NCI-H1436 (cell line): ENCODE measurements around the gene NCMAP.

Experiments
- DNase-seq: peaks from one replicate; lab custom pipeline; 2025; lab: John Stamatoyannopoulos, UW

NCMAP gene

DNA sequence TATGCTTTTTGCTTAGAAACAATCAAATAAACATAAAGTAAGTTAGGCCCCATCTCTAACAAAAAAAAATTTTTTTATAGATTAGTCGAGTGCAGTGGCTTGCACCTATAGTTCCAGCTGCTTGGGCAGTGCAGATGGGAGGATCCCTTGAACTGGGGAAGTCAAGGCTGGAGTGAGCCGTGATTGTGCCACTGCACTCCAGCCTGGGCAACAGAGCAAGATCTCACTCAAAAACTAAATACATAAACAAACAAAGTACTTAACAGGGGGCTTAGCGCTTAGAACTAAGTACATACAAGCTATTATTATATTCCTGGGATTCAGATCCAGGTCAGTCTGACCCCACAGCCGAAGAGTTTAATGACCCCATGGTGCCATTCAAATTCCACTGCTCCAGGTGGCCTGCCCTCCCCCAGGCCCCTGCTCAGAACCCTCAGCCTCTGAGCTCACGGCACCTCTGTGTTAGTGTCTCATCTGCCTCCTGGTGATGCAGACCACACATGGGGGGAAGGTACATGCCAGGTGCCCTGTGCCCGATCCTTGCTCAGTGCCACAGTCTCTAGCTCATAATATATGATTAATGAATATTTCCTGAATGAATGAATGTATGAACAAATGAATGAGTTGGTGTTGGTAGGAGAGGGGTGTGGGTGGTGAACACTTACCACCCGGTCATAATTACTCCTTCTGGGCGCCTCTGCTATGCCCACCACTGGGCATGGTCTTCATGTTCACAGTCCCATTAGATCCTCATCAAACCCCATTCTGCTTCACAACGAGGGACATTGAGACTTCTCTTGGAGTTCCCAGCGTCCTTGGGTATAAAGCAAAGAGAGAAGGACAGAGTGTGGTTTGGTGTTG is 14.6 kb downstream of the NCMAP start:
- no peak for DNase-seq

GRCh38 chr1:24572301-24572700 is 16.4 kb downstream of the NCMAP start:
- no peak for DNase-seq

- no peak for DNase-seq
Measured at GRCh38 chr1:24575905-24576587, 20.2 kb downstream of the NCMAP start.

DNA sequence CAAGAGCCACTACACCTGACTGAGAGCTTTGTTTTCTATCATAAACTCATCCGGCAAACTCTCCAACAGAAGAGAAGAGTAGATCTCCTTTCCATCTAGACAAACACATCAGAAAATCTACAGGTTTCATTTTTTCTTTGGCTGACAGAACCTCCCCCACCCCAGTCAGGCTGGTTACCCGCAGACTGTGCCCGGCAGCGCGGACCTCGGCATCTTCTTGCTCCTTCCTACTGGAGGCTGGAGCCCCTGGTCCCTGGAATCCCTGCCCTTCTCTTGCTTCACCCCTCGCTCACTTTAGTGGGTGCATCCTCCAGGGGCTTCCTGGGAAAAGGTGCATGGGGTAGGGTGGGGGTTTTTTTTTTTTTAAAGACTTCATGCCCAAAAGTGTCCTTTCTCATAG is 23.0 kb downstream of the NCMAP start:
- DNase-seq: no peak

DNA sequence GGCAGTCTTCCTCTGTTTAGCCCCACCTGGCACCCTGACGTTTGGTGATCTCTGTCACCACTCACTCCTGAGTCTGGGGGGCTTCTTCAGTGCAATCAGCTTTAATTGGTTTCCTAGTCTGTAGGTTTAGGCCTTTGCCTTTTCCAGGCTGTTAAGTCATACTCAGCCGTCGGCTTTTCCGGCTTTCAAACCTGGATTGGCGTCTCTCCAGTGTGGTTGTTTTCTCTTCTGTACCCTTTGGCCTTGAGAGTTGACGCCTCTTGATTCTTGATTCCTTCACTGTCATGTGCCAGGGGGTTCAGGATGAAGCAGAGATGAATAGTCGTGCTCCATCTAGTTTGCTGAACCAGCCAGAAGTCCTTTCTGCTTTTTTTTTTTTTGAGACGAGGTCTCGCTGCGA is 24.9 kb downstream of the NCMAP start:
- DNase-seq: no peak

DNA sequence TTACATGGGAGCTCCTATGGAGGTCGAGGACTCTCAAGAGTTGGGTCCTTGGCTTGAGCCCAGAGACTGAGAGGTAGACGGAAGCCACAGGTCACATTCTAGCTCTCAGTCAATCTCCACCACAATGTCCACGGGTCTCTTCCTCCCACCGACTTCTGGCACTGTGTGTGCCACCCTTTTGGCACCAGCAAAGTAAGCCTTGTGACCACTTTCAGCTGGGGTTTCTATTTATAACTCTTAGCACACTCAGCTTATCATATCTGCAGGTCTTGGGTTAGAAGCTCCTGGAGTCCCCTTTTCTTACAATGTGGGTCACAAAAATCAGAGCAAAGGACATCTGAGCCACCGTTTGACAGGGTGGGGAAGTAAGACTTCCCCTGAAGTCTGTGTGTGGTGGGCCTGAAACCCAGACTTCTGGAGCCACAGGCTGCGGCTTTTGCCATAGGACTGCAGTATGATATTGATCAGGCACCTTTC is 28.3 kb downstream of the NCMAP start:
- no peak for DNase-seq

DNA sequence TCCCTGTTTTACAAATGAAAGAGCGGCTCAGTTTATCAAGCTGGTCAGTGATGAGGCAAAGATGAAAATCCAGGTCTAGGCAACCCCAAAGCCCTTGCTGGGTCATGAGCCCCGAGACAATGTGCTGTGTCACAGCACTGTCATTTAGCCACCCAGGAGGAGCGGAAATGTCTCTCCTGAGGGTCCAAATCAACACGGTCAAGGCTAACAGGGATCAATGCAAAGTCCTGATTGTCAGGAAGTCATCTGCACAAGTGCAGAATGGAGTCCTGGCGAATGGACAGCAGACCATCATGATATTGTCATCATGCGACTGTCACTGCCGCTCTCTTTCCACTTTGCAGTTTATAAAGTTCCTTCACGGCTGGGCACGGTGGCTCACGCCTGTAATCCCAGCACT is 30.2 kb downstream of the NCMAP start:
- DNase-seq: no peak

DNA sequence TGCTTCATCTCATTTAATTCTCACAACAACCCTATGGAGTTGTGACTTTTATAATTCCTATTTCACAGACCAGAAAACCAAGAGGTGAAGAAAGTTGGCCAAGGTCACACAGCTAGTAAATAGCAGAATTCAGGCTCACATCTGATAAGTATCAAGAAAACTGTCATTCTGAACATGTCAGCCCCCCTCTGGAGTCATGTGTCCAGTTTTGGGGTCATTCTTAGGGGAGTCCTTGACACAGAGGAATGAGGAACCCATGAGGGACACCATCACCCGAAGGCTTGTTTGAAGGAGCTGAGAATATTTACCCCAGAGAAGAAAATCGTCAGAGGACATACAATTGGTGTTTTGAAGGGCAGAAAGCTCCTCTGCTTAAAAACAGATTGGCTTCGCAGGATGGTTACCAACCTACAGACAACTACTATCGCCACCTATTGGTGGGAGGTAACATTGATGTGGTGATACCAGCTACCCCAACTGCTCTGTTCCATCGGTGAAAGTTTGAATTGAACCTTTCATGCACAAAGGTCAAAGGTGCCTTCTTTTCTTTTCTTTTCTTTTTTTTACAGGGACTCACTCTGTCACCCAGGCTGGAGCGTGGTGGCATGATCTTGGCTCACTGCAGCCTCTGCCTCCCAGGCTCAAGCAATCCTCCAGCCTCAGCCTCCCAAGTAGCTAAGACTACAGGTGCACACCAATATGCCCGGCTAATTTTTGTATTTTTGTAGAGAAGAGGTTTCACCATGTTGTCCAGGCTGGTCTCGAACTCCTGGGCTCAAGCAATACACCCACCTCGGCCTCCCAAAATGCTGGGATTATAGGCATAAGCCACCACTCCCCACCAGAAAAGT is 31.3 kb downstream of the NCMAP start:
- DNase-seq: peak; percentile 77

DNA sequence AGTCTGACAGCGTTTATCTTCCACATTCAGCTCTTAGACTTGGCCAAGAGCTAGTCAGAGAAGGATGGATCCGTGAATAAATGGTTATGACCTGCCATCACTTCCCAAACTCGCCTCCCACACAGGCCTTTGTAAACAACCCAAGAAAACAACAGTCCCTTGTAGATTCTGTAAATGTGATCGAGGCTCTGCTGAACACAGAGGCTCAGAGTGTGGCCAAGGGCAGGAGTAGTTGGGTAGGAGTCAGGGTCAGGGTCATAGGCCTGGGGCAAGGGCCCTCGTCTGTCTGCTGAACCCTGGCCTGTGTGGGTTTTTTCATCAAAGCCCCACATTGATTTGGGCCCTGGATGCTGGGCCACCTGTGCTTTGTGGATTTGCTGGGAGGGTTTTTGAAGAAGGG is 32.7 kb downstream of the NCMAP start:
- DNase-seq: no peak

GRCh38 chr1:24589200-24589599 is 33.3 kb downstream of the NCMAP start:
- DNase-seq: no peak

GRCh38 chr1:24591781-24592180 is 35.9 kb downstream of the NCMAP start:
- DNase-seq: no peak

DNA sequence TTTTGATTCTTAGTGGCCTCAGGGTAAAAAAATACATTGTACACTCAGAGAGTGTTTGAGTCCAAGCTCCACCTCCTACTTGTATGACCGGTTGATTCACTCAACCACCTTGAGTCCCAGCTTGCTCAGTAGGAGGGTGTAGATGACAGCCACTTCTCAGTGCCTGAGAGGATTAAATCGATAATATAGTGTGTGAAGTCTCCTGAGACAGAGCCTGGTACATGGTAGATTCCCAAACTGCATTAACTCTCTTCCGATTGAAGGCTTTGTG is 38.4 kb downstream of the NCMAP start:
- no peak for DNase-seq

GRCh38 chr1:24596401-24596880 is 40.6 kb downstream of the NCMAP start:
- DNase-seq: no peak

DNA sequence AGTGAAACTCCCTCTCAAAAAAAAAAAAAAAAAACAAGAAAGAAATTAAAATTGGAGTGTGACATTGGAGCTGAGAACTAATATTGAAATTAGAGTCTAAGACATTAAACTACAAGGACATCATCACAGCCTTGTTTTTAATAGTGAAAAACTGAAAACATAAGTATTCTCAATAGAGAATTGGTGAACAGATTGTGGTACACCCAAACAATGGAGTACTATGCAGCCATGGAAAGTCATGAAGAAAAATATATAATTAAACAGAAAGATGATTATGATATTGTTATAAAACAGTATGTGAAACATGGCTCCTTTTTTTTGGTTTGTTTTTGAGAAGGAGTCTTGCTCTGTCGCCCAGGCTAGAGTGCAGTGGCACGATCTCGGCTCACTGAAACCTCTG is 43.4 kb downstream of the NCMAP start:
- no peak for DNase-seq

GRCh38 chr1:24600551-24600950 is 44.7 kb downstream of the NCMAP start:
- no peak for DNase-seq

DNA sequence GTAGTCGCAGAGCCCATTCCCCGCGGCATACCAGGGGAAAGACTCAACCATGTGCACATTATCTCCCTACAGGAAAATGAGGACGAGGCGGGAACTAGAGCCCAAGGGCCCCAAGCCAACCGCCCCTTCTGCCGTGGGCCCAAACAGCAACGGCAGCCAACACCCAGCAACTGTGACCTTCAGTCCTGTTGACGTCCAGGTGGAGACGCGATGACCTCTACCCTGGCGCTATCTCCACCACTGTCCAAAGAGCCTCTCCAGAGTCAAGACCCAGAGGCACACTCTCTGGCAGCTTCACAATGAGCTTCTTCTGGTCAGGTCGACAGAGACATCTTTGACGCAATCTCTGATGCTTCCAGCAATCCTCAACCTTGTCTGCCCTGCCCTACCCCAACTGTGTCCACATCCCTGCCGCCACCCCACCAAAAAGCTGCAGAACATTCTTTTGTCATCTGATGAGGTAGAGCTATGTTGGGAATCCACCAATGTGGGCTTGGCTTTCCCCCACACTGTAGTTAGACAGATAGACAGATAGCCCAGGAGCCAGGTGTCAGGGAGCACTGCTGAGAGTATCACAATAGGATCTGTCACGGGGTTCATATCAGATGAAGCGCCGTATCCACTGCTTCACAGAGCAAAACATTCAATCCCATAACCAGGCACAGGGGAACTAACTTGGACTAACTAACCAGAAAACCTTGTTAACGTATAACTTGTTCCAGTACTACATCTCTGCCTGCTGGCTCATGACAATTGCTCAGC is 49.8 kb downstream of the NCMAP start:
- no peak for DNase-seq

- no peak for DNase-seq
Measured at GRCh38 chr1:24606296-24606605, 50.4 kb downstream of the NCMAP start.

GRCh38 chr1:24606621-24607020 is 50.7 kb downstream of the NCMAP start:
- no peak for DNase-seq

DNA sequence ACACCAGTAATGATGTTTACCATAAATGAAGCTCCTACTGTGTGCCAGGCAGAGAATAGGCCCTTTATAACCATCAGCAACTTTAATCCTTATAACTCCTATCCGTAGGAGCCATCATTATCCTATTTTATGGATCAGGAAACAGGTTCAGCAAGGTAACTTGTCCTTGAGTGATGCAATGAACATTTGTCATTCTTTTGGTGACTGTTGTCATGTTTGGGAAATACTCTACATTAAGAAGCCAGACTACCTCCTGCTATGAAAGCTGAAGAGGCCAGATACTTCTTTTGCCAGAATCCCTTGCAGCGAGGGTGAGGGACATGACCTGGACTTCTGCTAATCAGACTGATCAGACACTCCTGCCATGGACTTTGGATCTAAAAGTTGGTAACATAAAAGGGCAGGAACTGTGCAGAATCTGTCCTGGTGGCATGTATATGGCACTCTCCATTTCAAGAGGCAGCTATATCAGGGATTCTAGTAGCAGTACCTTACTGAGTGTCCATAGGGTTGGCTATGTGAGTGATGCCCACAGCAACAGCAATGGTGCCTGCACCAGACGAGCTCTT is 54.1 kb downstream of the NCMAP start:
- no peak for DNase-seq

GRCh38 chr1:24619376-24619775 is 63.5 kb downstream of the NCMAP start:
- no peak for DNase-seq

DNA sequence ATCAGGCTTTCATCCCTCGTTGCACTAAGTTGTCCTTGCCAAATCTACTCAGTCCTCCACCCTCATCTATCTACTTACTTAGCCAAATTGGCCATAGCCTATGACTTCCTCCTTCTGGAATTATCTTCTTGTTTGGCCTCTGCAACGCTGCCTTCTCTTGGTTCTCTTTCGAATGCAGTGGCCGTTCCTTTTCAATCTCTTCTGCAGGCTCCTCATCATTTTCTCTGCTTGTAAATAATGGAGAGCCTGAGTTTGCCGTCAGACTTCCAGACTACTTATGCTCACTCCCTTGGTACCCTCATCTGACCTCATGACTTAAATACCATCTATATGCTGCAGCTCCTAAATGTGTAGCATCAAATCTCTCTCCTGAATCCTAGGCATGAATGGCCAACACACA is 64.8 kb downstream of the NCMAP start:
- no peak for DNase-seq

DNA sequence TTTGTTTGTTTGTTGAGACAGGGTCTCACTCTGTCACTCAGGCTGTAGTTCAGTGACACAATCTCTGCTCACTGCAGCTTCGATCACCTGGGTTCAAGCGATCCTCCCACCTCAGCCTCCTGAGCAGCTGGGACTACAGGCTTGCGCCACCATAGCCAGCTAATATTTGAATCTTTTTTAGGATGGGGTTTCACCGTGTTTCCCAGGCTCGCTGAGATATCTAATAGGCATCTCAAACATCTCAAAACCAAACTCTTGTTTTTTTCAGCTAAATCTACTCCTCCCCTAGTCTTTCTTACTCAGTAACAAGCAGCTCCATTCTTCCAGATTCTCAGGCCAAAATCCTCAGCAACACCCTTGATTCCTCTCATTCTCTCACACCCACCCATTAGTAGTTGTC is 65.2 kb downstream of the NCMAP start:
- DNase-seq: no peak
